ENCODE measurements around the gene XRN1.

Gene XRN1

GRCh38 chr3:142433110-142433509 is 14.7 kb downstream of the XRN1 start:
- TF ChIP-seq SIN3A (IDR thresholded peaks at IDR 0.05; ENCODE audit: borderline replicate concordance, insufficient read depth, low read length) (no peak), FOXP2 (optimal IDR thresholded peaks at IDR 0.05; ENCODE audit: borderline replicate concordance, extremely low read depth, extremely low read length, insufficient read depth) (no peak), POLR2AphosphoS5 (IDR thresholded peaks at IDR 0.05; ENCODE audit: low read depth, low read length) (no peak), TAF1 (IDR thresholded peaks at IDR 0.05; ENCODE audit: borderline replicate concordance, insufficient read depth, low read length) (no peak), REST (IDR thresholded peaks at IDR 0.05; ENCODE audit: insufficient read depth in 1 of 2, low read depth in 2 of 2, low read length in 2 of 2) (no peak)

GRCh38 chr3:142429582-142429981 is 18.3 kb downstream of the XRN1 start:
- TF ChIP-seq POLR2AphosphoS5 (IDR thresholded peaks at IDR 0.05; ENCODE audit: low read depth, low read length) (no peak), SIN3A (IDR thresholded peaks at IDR 0.05; ENCODE audit: borderline replicate concordance, insufficient read depth, low read length) (no peak), REST (IDR thresholded peaks at IDR 0.05; ENCODE audit: insufficient read depth in 1 of 2, low read depth in 2 of 2, low read length in 2 of 2) (no peak), TAF1 (IDR thresholded peaks at IDR 0.05; ENCODE audit: borderline replicate concordance, insufficient read depth, low read length) (no peak), FOXP2 (optimal IDR thresholded peaks at IDR 0.05; ENCODE audit: borderline replicate concordance, extremely low read depth, extremely low read length, insufficient read depth) (no peak)

- TF ChIP-seq SIN3A (IDR thresholded peaks at IDR 0.05; ENCODE audit: borderline replicate concordance, insufficient read depth, low read length) (no peak), POLR2AphosphoS5 (IDR thresholded peaks at IDR 0.05; ENCODE audit: low read depth, low read length) (no peak), REST (IDR thresholded peaks at IDR 0.05; ENCODE audit: insufficient read depth in 1 of 2, low read depth in 2 of 2, low read length in 2 of 2) (no peak), FOXP2 (optimal IDR thresholded peaks at IDR 0.05; ENCODE audit: borderline replicate concordance, extremely low read depth, extremely low read length, insufficient read depth) (no peak), TAF1 (IDR thresholded peaks at IDR 0.05; ENCODE audit: borderline replicate concordance, insufficient read depth, low read length) (no peak)
Observed at GRCh38 chr3:142424754-142425153, 23.1 kb downstream of the XRN1 start.

- TF ChIP-seq SIN3A (IDR thresholded peaks at IDR 0.05; ENCODE audit: borderline replicate concordance, insufficient read depth, low read length) = no peak
- TF ChIP-seq TAF1 (IDR thresholded peaks at IDR 0.05; ENCODE audit: borderline replicate concordance, insufficient read depth, low read length) = no peak
- no peak for TF ChIP-seq REST (IDR thresholded peaks at IDR 0.05; ENCODE audit: insufficient read depth in 1 of 2, low read depth in 2 of 2, low read length in 2 of 2)
- no peak for TF ChIP-seq FOXP2 (optimal IDR thresholded peaks at IDR 0.05; ENCODE audit: borderline replicate concordance, extremely low read depth, extremely low read length, insufficient read depth)
- TF ChIP-seq POLR2AphosphoS5 (IDR thresholded peaks at IDR 0.05; ENCODE audit: low read depth, low read length) = no peak
Observed at GRCh38 chr3:142418926-142419592, 28.8 kb downstream of the XRN1 start.
